Measurements from ENCODE around the gene LYRM4.

The LYRM4 gene

GRCh38 chr6:5099537-5099936 lies 161.2 kb downstream of the LYRM4 start:
- DNase-seq (ENCODE audit: low read depth in 2 of 2): no peak

- DNase-seq (ENCODE audit: low read depth in 2 of 2): no peak
Measured at GRCh38 chr6:5098501-5099270, 162.1 kb downstream of the LYRM4 start.

- no peak for DNase-seq (ENCODE audit: low read depth in 2 of 2)
Measured at GRCh38 chr6:5096482-5096881, 164.3 kb downstream of the LYRM4 start.

- DNase-seq (ENCODE audit: low read depth in 2 of 2): no peak
Measured at GRCh38 chr6:5095236-5095635, 165.5 kb downstream of the LYRM4 start.

GRCh38 chr6:5094327-5094726 lies 166.4 kb downstream of the LYRM4 start:
- DNase-seq (ENCODE audit: low read depth in 2 of 2): no peak

- no peak for DNase-seq (ENCODE audit: low read depth in 2 of 2)
Measured at GRCh38 chr6:5093231-5094015, 167.3 kb downstream of the LYRM4 start.

GRCh38 chr6:5091210-5092069 lies 169.3 kb downstream of the LYRM4 start:
- DNase-seq (ENCODE audit: low read depth in 2 of 2): no peak

- DNase-seq (ENCODE audit: low read depth in 2 of 2): no peak
Measured at GRCh38 chr6:5090603-5091002, 170.1 kb downstream of the LYRM4 start.

GRCh38 chr6:5089481-5090438 lies 171.0 kb downstream of the LYRM4 start:
- no peak for DNase-seq (ENCODE audit: low read depth in 2 of 2)

GRCh38 chr6:5088780-5089179 lies 172.0 kb downstream of the LYRM4 start:
- DNase-seq (ENCODE audit: low read depth in 2 of 2): no peak

- DNase-seq (ENCODE audit: low read depth in 2 of 2): no peak
Measured at GRCh38 chr6:5087389-5087788, 173.4 kb downstream of the LYRM4 start.

GRCh38 chr6:5086294-5086890 lies 174.4 kb downstream of the LYRM4 start:
- DNase-seq (ENCODE audit: low read depth in 2 of 2): no peak

GRCh38 chr6:5085648-5086293 lies 175.0 kb downstream of the LYRM4 start:
- DNase-seq (ENCODE audit: low read depth in 2 of 2): no peak

- no peak for DNase-seq (ENCODE audit: low read depth in 2 of 2)
Measured at GRCh38 chr6:5084781-5085647, 175.7 kb downstream of the LYRM4 start, which contains the start of gene PPP1R3G. PPP1R3G (plus strand) TSS chr6:5085341; CDS start chr6:5085486, 145 bp downstream.

GRCh38 chr6:5084360-5084780 lies 176.4 kb downstream of the LYRM4 start:
- no peak for DNase-seq (ENCODE audit: low read depth in 2 of 2)

GRCh38 chr6:5083813-5084359 lies 176.9 kb downstream of the LYRM4 start:
- no peak for DNase-seq (ENCODE audit: low read depth in 2 of 2)

GRCh38 chr6:5083307-5083583 lies 177.5 kb downstream of the LYRM4 start:
- DNase-seq (ENCODE audit: low read depth in 2 of 2): no peak

GRCh38 chr6:5082487-5083306 lies 178.1 kb downstream of the LYRM4 start:
- DNase-seq (ENCODE audit: low read depth in 2 of 2): no peak
